Stimulated activated CD8-positive, alpha-beta memory T cell treated with anti-CD3 and anti-CD28 coated beads, Interleukin-12 subunit alpha, Interleukin-12 subunit beta, amount 100 ng/mL, for 1 hour (primary cell): ENCODE results near the gene RFX1.
"Not testable (repeated sequence)": the region's sequence is repeated elsewhere in the genome, so short reads cannot be mapped to it uniquely, and the experiment has no call there.

ENCODE experiments used
- DNase-seq: peaks from one replicate; pipeline ENCODE4 v3.0.0-alpha.2; 2020; ENCODE audit warnings: low read depth

RFX1 gene

DNA sequence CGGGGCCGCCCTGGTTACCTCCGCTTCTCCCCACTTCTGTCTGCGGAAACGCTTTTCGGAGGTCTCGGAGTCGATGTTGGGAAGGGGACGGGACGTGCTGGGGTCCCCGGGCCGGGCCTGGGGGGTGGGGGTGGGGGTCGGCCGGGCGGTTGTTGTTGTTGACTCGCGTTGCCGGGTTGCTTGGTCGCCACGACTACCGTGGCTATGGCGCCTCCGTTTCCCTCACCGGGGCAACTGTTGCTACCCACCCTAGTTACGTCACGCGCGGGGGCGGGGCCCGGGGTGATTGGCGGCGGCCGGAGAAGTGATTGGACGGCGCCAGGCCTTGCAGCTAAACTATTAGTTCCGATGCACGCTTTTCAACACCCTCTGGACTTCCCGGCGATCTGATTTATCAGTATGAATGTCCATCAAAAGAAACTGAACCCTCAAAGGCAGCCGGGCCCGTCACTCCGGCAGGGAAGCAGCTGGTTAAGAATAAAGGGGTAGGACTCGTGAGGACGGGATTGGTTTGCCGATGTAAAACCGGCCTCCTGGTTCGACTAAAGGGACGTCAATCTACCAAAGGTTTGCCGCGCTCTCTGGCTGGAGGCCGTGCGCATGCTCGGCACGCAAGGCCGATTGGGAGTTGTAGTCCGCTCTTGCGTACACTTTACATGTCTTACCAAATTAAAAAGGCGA is at the start of gene RFX1:
TSS of gene RFX1 (minus strand) at position 236 of the 681 bp plus-strand sequence. CDS start 12,477 bp downstream, outside the sequence.
- DNase-seq: peak; percentile 100

- DNase-seq: no peak
These were observed 49.3 kb upstream of the RFX1 start for GRCh38 chr19:14055396-14055795.

- no peak for DNase-seq
These were observed 48.6 kb upstream of the RFX1 start for GRCh38 chr19:14054721-14055120.

DNA sequence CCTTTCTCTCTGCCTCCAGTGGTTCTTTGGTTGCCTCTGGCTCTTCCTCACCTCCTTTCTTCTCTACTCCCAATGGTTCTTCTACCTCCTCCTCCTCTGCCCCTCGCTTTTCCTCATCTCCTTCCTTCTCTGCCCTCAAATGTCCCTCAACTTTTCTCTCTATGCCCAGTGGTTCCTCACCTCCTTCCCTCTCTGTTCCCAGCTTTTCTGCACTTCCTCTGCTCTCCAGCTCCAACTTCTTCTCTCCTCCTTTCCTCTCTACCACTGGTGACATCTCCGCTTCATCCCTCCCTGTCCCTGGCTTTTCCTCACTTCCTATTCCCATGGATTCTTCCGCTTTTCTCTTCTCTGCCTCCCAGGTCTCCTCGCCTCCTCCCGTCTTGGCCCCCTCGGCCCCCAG is 48.0 kb upstream of the RFX1 start:
- no peak for DNase-seq

GRCh38 chr19:14053500-14053899 is 47.4 kb upstream of the RFX1 start:
- no peak for DNase-seq

DNA sequence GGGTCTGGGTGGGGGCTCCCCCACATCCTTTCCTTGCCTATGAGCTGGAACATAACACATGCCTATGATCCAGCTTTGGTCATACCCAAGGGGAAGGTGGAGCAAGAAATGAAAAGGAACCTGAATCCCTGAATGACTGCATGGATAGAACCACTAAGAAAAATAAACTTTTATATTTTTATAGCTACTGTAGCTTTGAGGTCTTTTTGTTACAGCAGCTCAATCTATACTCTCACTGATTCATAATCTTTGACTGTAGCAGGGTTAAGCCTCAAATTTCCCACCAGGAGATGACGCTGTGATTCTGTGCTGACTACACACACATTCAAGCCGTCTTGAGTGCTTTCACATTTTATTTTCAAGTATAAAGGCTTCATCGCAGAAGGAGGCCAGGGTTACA is 46.9 kb upstream of the RFX1 start:
- DNase-seq: no peak

- no peak for DNase-seq
These were observed 46.4 kb upstream of the RFX1 start for GRCh38 chr19:14052470-14052869.

- no peak for DNase-seq
These were observed 45.9 kb upstream of the RFX1 start for GRCh38 chr19:14051980-14052379.

GRCh38 chr19:14050961-14051360 is 44.8 kb upstream of the RFX1 start:
- not testable (repeated sequence) for DNase-seq

DNA sequence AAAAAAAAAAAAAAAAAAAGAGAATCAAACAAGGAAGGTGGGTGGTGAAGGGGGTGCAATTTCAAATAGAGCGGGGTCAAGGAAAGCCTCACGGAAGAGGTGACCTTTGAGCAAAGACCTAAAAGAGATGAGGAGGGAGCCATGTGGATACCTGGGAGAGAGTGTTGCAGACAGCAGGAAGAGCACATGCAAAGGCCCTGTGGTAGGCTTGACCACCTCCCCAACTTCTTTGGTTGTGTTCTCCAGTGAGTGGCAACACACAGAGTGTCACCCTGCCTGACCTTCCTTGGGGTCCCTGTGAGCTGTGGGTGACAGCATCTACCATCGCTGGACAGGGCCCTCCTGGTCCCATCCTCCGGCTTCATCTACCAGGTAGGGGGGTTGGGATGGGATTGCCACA is 44.4 kb upstream of the RFX1 start:
- DNase-seq: no peak

DNA sequence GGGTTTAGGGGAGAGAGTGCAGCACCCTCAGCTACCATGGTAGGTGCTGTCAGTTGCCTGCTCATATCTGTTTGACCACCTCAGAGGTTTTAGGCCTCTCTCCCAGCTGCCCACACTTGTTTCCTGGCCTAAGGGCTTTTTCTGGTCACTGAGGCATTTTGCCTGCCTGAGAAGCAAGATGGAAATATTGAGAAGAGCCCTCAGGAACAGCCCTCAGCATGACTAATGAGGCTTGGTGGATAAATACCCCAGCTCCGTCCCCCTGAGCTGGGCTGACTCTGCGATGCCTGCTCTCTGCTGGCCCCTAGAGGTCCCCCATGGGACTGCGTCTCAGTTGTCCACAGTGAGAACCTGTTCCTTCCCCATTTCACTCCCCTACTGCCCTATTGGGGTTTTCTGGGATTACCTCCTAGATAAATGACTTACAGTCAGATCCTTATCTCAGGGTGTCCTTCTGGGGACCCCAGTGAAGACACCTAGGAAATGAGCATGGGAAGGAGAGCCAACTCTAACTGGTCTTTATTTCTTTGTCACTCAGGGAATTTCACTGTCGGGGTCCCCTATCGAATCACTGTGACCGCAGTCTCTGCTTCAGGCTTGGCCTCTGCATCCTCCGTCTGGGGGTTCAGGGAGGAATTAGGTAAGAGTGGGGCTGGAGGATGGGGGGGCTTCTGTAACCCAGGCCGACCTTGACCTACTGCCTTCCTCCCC is 42.5 kb upstream of the RFX1 start:
- peak; percentile 66 for DNase-seq

DNA sequence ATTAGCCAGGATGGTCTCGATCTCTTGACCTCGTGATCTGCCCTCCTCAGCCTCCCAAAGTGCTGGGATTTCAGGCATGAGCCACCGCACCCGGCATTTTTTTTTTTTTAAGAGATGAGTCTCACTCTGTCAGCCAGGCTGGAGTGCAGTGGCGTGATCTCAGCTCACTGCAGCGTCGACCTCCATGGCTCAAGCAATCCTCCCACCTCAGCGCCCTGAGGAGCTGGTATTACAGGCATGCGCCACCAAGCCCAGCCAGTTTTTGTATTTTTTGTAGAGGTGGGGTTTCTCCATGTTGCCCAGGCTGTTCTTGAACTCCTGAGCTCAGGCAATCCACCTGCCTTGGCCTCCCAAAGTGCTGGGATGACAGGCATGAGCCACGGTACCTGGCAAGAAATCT is 41.7 kb upstream of the RFX1 start:
- DNase-seq: not testable (repeated sequence)

DNA sequence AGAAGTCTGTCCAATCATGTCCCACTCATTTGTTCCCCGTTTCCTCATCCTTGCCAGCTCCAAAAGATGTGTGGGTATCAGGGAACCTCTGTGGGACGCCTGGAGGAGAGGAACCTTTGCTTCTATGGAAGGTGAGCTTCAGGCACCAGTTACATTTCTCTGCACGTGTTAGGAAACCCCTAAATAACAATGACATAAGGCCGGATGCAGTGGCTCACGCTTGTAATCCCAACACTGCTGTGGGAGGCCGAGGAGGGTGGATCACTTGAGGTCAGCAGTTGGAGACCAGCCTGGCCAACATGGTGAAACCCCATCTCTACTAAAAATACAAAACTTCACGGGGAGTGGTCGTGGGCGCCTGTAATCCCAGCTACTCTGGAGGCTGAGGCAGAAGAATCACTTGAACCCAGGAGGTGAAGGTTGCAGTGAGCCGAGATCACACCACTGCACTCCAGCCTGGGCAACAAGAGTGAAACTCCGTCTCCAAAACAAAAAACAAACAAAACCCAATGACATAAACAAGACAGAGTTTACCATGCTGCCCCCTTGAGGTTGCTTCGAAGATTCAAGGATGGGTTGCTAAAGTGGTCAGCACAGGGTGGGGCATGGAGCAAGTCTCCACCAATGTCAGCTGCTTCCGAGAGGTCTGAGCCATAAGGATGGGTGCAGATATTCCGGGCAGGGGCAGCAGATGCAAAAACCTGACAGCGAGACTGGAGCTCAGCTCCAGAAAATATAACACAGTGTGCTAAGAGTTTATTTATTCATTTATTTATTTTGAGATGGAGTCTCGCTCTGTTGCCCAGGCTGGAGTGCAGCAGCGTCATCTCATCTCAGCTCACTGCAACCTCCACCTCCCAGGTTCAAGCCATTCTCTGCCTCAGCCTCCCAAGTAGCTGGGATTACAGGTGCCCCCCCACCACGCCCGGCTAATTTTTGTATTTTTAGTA is 36.8 kb upstream of the RFX1 start:
- peak; percentile 36 for DNase-seq

GRCh38 chr19:14039181-14039580 is 33.1 kb upstream of the RFX1 start:
- DNase-seq: no peak

DNA sequence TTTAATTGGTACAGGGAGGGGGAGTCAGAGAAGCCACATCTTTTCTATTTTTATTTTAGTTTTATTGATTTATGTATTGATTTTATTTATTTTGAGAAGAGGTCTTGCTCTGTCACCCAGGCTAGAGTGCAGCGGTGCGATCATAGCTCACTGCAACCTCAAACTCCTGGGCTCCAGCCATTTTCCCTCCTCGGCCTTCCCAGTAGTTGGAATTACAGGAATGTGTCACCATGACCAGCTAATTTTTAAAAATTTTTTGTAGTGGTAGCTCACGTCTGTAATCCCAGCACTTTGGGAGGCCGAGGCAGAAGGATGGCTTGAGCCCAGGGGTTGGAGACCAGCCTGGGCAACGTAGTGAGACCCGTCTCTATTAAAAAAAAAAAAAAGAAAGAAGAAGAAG is 29.6 kb upstream of the RFX1 start:
- no peak for DNase-seq

DNA sequence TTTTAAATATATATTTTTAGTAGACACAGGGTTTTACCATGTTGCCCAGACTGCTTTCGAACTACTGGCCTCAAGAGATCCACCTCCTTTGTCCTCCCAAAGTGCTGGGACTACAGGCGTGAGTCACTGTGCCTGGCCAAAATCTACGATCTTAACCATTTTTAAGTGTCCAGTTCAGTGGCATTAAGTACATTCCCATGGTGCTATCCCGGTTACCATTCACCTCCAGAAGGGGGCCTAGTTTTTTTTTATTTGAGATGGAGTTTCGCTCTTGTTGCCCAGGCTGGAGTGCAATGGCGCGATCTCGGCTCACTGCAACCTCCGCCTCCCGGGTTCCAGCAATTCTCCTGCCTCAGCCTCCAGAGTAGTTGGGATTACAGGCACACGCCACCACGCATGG is 29.0 kb upstream of the RFX1 start:
- not testable (repeated sequence) for DNase-seq

DNA sequence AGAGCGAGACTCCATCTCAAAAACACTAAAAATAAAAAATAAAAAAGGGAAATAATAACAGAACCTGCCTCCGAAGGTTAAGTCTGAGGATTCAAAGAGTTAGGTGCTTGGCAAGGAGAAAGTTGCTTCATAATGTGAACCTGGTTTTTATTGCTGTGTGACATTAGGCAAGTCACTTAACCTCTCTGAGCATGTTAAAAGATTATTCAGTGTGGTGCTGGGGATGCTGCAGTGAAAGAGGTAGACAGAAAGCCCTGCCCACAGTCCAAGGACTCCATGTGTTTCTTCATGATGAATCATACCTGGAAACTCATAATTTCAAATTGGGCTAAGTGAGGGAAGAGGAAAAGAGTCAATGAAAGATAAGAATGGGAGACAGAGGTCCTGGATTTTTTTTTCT is 27.8 kb upstream of the RFX1 start:
- no peak for DNase-seq

GRCh38 chr19:14031719-14032480 is 25.8 kb upstream of the RFX1 start, which contains the start of gene IL27RA:
Gene IL27RA, plus strand, starts transcription at chr19:14031762. Its CDS starts 111 bp downstream, at chr19:14031873.
- DNase-seq: peak; percentile 69

DNA sequence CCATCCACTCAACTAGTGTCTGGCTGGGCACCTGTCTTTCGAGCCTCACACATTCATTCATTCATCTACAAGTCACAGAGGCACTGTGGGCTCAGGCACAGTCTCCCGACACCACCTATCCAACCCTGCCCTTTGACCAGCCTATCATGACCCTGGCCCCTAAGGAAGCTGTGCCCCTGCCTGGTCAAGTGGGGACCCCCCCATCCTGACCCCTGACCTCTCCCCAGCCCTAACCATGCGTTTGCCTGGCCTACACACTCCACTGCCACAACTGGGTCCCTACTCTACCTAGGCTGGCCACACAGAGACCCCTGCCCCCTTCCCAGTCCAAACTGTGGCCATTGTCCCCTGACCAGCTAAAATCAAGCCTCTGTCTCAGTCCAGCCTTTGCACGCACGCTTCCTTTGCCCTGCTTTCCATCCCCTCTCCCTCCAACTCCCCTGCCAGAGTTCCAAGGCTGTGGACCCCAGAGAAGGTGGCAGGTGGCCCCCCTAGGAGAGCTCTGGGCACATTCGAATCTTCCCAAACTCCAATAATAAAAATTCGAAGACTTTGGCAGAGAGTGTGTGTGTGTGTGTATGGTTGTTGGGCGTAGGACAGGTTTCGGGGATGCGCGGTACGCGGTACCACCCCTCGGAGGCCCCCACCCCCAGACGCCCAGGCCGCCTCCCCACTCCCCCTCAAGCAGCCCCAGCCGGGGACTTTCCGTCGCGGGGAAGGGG is 25.0 kb upstream of the RFX1 start:
- DNase-seq: no peak

GRCh38 chr19:14028901-14029300 is 22.8 kb upstream of the RFX1 start:
- DNase-seq: no peak

DNA sequence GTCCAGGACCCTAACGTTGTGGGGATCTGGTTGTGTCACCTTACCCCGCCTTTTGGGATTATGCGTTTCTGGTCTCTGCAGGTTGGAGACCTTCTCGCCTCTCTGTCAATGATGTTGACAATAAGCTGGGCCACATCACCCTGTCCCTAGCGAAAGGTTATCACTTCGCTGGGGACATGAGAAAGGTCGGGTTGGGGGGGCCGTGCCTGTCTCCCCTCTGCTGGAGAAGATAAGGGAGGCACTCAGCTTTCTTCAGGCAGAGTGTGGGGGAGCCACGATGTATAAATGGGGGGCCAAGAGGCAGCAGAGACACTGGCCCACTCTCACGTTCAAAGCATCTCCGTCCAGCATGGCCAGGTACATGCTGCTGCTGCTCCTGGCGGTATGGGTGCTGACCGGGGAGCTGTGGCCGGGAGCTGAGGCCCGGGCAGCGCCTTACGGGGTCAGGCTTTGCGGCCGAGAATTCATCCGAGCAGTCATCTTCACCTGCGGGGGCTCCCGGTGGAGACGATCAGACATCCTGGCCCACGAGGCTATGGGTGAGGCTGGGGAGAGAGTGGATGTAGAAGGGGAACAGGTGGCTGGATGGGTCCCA is 21.8 kb upstream of the RFX1 start, which contains the start of gene RLN3:
TSS of gene RLN3 (plus strand) at position 293 of the 595 bp plus-strand sequence. CDS start at position 350, 57 bp downstream.
- no peak for DNase-seq
